HL-60 (cell line): Measurements from ENCODE around the gene PRKCE.
A peak's percentile ranks its signal among the peaks of the same experiment; 100 is the strongest.

Source experiments
- DNase-seq, 2 experiments: peaks; one replicate each; pipeline ENCODE4 v3.0.0-alpha.2; 2010 to 2020; ENCODE audit warnings: low read depth in 1 of 2, low spot score in 1 of 2
- H3K27ac ChIP-seq: fragments of 250-450 bp; sonication (Bioruptor Pico); replicated peaks from 2 replicates; pipeline ENCODE4 v1.5.1; 2020; ENCODE audit warnings: mild to moderate bottlenecking, moderate library complexity
- H3K27me3 ChIP-seq: fragments of 250-450 bp; sonication (Bioruptor Pico); 2 replicates; pipeline ENCODE4 v1.5.1; 2021; ENCODE audit warnings: mild to moderate bottlenecking, moderate library complexity; ENCODE audit not compliant: insufficient read depth, poor library complexity, severe bottlenecking
- H3K4me3 ChIP-seq: replicated peaks from 2 replicates; pipeline ENCODE4 v1.5.1; 2011; ENCODE audit warnings: mild to moderate bottlenecking, control low read depth, low read length; ENCODE audit not compliant: insufficient read depth
- CTCF ChIP-seq: IDR thresholded peaks from one replicate; pipeline ENCODE4 v1.5.1; 2011; ENCODE audit warnings: low read length, control low read depth, inconsistent platforms; ENCODE audit not compliant: insufficient read depth
- GABPA ChIP-seq: IDR thresholded peaks from 2 replicates; pipeline ENCODE4 v1.6.1; 2012; ENCODE audit warnings: low read depth
- POLR2AphosphoS5 ChIP-seq: IDR thresholded peaks from 2 replicates; pipeline ENCODE4 v1.6.1; 2012; ENCODE audit warnings: low read depth
- REST ChIP-seq: IDR thresholded peaks from 2 replicates; pipeline ENCODE4 v1.6.1; 2012; ENCODE audit warnings: low read depth; ENCODE audit not compliant: insufficient replicate concordance
- SPI1 ChIP-seq: IDR thresholded peaks from 2 replicates; pipeline ENCODE4 v1.6.1; 2012; ENCODE audit warnings: low read depth, mild to moderate bottlenecking, borderline replicate concordance

PRKCE gene

GRCh38 chr2:46051085-46051484 lies 399.6 kb downstream of the PRKCE start:
- TF ChIP-seq SPI1, result no peak
- no peak for TF ChIP-seq CTCF
- TF ChIP-seq POLR2AphosphoS5, result no peak
- TF ChIP-seq GABPA, result no peak
- TF ChIP-seq REST, result no peak
- Histone ChIP-seq H3K27ac (no peak overlapping the region), H3K4me3 (no peak overlapping the region), H3K27me3 (no peaks in the 10 kb centered on the region)
- DNase-seq, result no peak

GRCh38 chr2:46053564-46053963 lies 402.1 kb downstream of the PRKCE start:
- Histone ChIP-seq H3K4me3 (no peak overlapping the region), H3K27ac (no peak overlapping the region), H3K27me3 (no peaks in the 10 kb centered on the region)
- peak in 1 of 2 experiments; percentile 24 for DNase-seq
- TF ChIP-seq GABPA (no peak), CTCF (no peak), REST (no peak), SPI1 (no peak)

- DNase-seq, result no peak
- TF ChIP-seq REST (no peak), GABPA (no peak), POLR2AphosphoS5 (no peak), CTCF (no peak), SPI1 (no peak)
- Histone ChIP-seq H3K27ac (no peak overlapping the region), H3K4me3 (no peak overlapping the region), H3K27me3 (no peaks in the 10 kb centered on the region)
Observed at GRCh38 chr2:46056541-46056940, 405.1 kb downstream of the PRKCE start.
